ENCODE measurements around the gene VPS9D1.
"Not testable (repeated sequence)": the region's sequence is repeated elsewhere in the genome, so short reads cannot be mapped to it uniquely, and the experiment has no call there.

The VPS9D1 gene

DNA sequence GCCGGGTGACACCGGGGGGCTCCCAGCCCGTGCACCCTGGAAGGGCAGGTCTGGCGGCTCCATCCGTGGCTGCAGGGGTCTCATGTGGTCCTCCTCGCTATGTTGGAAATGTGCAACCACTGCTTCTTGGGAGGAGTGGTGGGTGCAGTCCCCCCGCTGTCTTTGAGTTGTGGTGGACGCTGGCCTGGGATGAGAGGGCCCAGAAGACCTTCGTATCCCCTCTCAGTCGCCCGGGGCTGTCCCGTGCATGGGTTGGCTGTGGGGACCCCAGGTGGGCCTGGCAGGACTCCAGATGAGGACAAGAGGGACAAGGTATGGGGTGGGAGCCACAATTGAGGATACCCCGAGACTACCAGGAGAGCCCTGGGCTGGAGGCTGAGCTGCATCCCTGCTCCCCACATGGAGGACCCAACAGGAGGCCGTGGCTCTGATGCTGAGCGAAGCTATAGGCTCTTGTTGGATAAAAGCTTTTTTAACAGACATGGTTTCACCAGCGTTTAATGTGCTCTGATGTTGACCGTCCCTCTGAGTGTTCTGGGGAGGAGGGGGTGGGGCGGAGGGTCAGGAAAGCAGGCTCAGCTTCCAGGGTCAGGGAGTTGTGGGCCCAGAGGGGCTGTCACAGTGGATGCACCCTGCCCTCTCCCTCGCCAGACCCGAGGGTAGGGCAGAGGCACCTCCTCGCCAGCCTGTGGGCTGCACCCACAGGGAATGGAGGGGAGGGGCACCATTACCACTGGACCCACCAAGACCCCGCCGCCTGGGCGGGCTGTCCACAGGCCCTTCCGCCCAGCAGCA is 24.6 kb downstream of the VPS9D1 start:
- H3K4me2 ChIP-seq (ENCODE audit: insufficient read depth, low read length): no peak overlapping the region
- no peaks in the 10 kb centered on the region for H3K27me3 ChIP-seq (ENCODE audit: insufficient read depth, low read length, poor library complexity)
- no peak overlapping the region for H3K4me3 ChIP-seq (ENCODE audit: low read depth in 1 of 2, low read length in 2 of 2)
- peaks cover 23% of the 10 kb centered on the region for H4K20me1 ChIP-seq (ENCODE audit: insufficient read depth, low read length)
- TF ChIP-seq EZH2 (IDR thresholded peaks at IDR 0.05; ENCODE audit: borderline replicate concordance, low read depth, low read length, severe bottlenecking) (no peak), CTCF (IDR thresholded peaks at IDR 0.05; ENCODE audit: borderline replicate concordance, extremely low read depth, low read length, poor library complexity, severe bottlenecking) (no peak)
- DNase-seq: no peak
- H2AFZ ChIP-seq (ENCODE audit: low read depth, low read length): no peak overlapping the region
- no peak for ATAC-seq (ENCODE audit: insufficient read depth, low read depth)
- peaks cover 51% of the 10 kb centered on the region for H3K36me3 ChIP-seq (ENCODE audit: insufficient read depth, low read length)
- H3K9me3 ChIP-seq (ENCODE audit: insufficient read depth, low read length, severe bottlenecking): no peaks in the 10 kb centered on the region
- H3K79me2 ChIP-seq (ENCODE audit: insufficient read depth, low read length): peaks cover 6% of the 10 kb centered on the region
- H3K4me1 ChIP-seq (ENCODE audit: insufficient read depth, low read length): peaks cover 12% of the 10 kb centered on the region
- no peak overlapping the region for H3K27ac ChIP-seq (ENCODE audit: low read length)
- H3K9ac ChIP-seq (ENCODE audit: low read depth, low read length): no peak overlapping the region

- no peaks in the 10 kb centered on the region for H3K79me2 ChIP-seq (ENCODE audit: insufficient read depth, low read length)
- no peak overlapping the region for H3K9ac ChIP-seq (ENCODE audit: low read depth, low read length)
- no peaks in the 10 kb centered on the region for H3K27me3 ChIP-seq (ENCODE audit: insufficient read depth, low read length, poor library complexity)
- no peak overlapping the region for H3K4me2 ChIP-seq (ENCODE audit: insufficient read depth, low read length)
- H3K36me3 ChIP-seq (ENCODE audit: insufficient read depth, low read length): peaks cover 57% of the 10 kb centered on the region
- peaks cover 17% of the 10 kb centered on the region; the same call in 1 of the 2 replicates for H4K20me1 ChIP-seq (ENCODE audit: insufficient read depth, low read length)
- no peak overlapping the region for H2AFZ ChIP-seq (ENCODE audit: low read depth, low read length)
- H3K4me3 ChIP-seq (ENCODE audit: low read depth in 1 of 2, low read length in 2 of 2): no peak overlapping the region
- H3K4me1 ChIP-seq (ENCODE audit: insufficient read depth, low read length): peaks cover 4% of the 10 kb centered on the region
- H3K27ac ChIP-seq (ENCODE audit: low read length): no peak overlapping the region
- TF ChIP-seq CTCF (IDR thresholded peaks at IDR 0.05; ENCODE audit: borderline replicate concordance, extremely low read depth, low read length, poor library complexity, severe bottlenecking): no peak
- TF ChIP-seq EZH2 (IDR thresholded peaks at IDR 0.05; ENCODE audit: borderline replicate concordance, low read depth, low read length, severe bottlenecking): no peak
- ATAC-seq (ENCODE audit: insufficient read depth, low read depth): no peak
- no peaks in the 10 kb centered on the region for H3K9me3 ChIP-seq (ENCODE audit: insufficient read depth, low read length, severe bottlenecking)
- no peak for DNase-seq
Observed at GRCh38 chr16:89695086-89695874, 25.4 kb downstream of the VPS9D1 start.

- not testable (repeated sequence) for H3K27me3 ChIP-seq (ENCODE audit: insufficient read depth, low read length, poor library complexity); H3K4me1 ChIP-seq (ENCODE audit: insufficient read depth, low read length); H3K4me2 ChIP-seq (ENCODE audit: insufficient read depth, low read length); ATAC-seq (ENCODE audit: insufficient read depth, low read depth); H3K9ac ChIP-seq (ENCODE audit: low read depth, low read length); H2AFZ ChIP-seq (ENCODE audit: low read depth, low read length); DNase-seq; H3K4me3 ChIP-seq (ENCODE audit: low read depth in 1 of 2, low read length in 2 of 2); H3K9me3 ChIP-seq (ENCODE audit: insufficient read depth, low read length, severe bottlenecking); H3K79me2 ChIP-seq (ENCODE audit: insufficient read depth, low read length); H3K27ac ChIP-seq (ENCODE audit: low read length)
- peaks cover 13% of the 10 kb centered on the region; the same call in 1 of the 2 replicates for H4K20me1 ChIP-seq (ENCODE audit: insufficient read depth, low read length)
- peaks cover 62% of the 10 kb centered on the region for H3K36me3 ChIP-seq (ENCODE audit: insufficient read depth, low read length)
Observed at GRCh38 chr16:89694784-89695085, 26.0 kb downstream of the VPS9D1 start.
